ENCODE measurements around the gene SLC1A5. TPM values are rescaled to one million over a fixed set of nuclear protein-coding genes. Genes with fewer than 3 reads are reported as not detected.

SLC1A5 gene
- total and polyA plus RNA-seq, 12 donors = 3.2 to 30.5 (median 6.2) TPM

DNA sequence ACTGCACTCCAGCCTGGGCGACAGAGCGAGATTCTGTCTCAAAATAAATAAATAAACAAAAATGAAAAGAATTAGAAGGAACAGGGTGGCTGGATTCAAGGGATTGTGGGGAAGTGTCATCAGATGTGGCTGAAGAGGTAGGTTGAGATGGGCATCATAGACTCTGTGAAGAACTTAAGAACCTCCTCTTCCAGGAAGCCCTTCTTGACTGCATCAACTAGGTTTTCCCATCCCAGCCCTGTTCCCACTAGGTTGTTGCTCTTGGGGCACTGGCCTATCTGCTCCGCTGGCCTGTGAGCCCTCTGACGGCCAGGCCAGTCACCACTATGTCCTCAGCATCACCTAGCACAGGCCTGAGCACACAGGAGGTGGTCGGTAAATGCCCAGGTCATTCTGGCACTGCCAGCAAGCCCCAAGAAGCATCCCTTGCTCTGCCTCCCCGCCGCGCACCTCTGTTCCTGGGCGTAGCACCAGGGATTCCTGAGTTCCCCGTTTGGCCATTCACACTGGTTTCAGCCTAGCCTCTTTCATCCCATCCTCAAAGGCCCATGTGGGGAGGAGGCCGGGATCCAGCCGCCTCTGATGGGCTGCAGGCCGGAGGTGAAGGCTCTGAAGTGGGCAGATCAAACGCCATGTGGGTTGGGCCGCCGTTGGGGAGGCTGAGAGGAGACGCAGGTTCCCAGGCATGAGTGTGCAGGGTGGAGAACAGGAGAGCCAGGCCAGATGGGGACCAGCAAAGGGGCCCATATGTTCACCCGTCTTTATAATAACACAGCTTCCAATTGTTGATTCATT, 27.6 kb upstream of the SLC1A5 start:
- H3K9me3 ChIP-seq = no peaks in the 10 kb centered on the region
- DNase-seq (no peak), ATAC-seq (no peak)
- WGBS, 2 donors = 80 to 83% methylated on average over 18 of the region's 18 CpGs
- TF ChIP-seq CTCF (IDR thresholded peaks at IDR 0.05) = no peak
- H3K4me3 ChIP-seq = no peak overlapping the region
- no peaks in the 10 kb centered on the region for H3K27me3 ChIP-seq
- intact Hi-C loops (cut with DNase I) = no loop called here
- H3K27ac ChIP-seq = no peak overlapping the region
- peaks cover 0 to 23% (median 10%) of the 10 kb centered on the region in 9 donors for H3K4me1 ChIP-seq
- H3K36me3 ChIP-seq = no peaks in the 10 kb centered on the region

DNA sequence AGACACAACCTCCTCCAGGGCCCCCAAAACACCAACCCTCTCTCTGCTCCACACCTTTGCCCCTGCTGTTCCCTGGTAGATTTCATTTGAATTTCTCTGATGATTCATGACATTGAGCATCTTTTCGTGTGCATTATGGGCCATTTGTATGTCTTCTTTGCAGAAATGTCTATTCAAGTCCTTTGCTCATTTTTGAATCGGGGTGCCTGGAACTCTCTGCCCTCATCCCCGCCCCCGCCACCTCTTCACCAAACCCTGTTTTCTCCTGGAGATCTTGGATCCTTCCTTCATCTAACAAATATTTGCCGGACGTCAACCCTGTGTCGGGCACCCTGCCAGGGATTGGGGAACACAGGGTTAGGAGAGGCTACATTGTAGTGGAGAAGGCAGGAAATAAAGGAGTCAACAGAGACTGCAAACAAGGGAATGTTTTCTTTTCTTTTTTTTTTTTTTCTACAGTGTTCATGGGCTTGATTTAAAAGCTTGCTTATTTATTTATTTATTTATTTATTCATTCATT, 25.5 kb upstream of the SLC1A5 start:
- H3K9me3 ChIP-seq = no peaks in the 10 kb centered on the region
- no peak for TF ChIP-seq CTCF (IDR thresholded peaks at IDR 0.05)
- DNase-seq (peak; percentile 65 to 78), ATAC-seq (peak; percentile 26 to 88 (median 81))
- peaks cover 0 to 21% (median 6%) of the 10 kb centered on the region in 9 donors for H3K4me1 ChIP-seq
- 36 to 38% methylated on average over 7 of the region's 7 CpGs for WGBS, 2 donors
- H3K27ac ChIP-seq = peak overlapping the region in 1 of 10 donors; percentile 12
- intact Hi-C loops (cut with DNase I) = no loop called here
- no peak overlapping the region for H3K4me3 ChIP-seq
- H3K36me3 ChIP-seq = no peaks in the 10 kb centered on the region
- no peaks in the 10 kb centered on the region for H3K27me3 ChIP-seq

DNA sequence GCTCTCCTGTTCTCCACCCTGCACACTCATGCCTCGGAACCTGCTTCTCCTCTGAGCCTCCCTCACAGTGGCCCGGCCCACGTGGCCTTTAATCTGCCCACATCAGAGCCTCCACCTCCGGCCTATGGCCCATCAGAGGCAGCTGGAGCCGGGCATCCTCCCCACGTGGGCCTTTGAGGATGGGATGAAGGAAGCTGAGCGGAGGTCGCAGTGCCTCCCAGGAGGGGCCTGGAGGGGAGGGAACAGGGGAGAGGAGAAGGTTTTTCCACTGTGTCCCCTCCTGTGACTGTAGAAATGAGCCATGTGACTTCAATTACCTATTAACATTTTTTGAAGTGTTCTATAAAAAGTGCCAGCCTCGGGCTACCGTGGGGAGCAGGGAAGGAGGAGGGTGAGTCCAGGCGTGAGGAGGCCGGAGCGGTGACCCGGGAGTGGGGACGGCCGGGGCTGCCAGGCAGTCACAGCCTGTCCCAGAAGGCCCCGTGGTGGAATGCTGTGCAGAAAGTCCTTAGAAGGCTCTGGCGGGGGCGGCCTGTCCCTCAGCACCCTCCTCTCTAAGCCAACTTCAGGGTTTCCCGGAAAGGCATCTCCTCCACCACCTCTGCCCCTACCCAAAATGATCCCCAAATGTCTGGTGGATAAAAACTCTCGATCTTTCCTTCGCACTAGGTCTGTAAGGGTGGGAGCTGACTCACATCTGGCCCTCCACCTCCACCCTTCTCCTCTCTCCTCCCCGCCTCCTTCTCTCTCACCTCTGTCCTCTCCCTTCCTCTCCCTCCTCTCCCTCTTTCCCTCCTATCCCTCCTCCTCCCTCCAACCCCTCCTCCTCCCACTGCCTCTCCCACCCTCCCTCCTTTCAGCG, 24.8 kb upstream of the SLC1A5 start:
- WGBS, 2 donors = 60 to 66% methylated on average over 24 of the region's 24 CpGs
- H3K27ac ChIP-seq = peak overlapping the region in 2 of 10 donors; percentile 12 to 29
- peaks cover 0 to 21% (median 6%) of the 10 kb centered on the region in 9 donors for H3K4me1 ChIP-seq
- H3K9me3 ChIP-seq = no peaks in the 10 kb centered on the region
- H3K4me3 ChIP-seq = no peak overlapping the region
- DNase-seq = no peak
- H3K36me3 ChIP-seq = no peaks in the 10 kb centered on the region
- no peak for TF ChIP-seq CTCF (IDR thresholded peaks at IDR 0.05)
- ATAC-seq = peak; percentile 35 to 82 (median 65)
- no peaks in the 10 kb centered on the region for H3K27me3 ChIP-seq
- intact Hi-C loops (cut with DNase I) = no loop called here

- intact Hi-C loops (cut with DNase I) = no loop called here
- no peaks in the 10 kb centered on the region for H3K27me3 ChIP-seq
- H3K4me1 ChIP-seq = peaks cover 0 to 20% (median 6%) of the 10 kb centered on the region in 9 donors
- ATAC-seq = no peak
- no peak overlapping the region for H3K27ac ChIP-seq
- no peak for TF ChIP-seq CTCF (IDR thresholded peaks at IDR 0.05)
- H3K9me3 ChIP-seq = no peaks in the 10 kb centered on the region
- 91% methylated on average over 13 of the region's 13 CpGs for WGBS, 2 donors
- H3K36me3 ChIP-seq = no peaks in the 10 kb centered on the region
- no peak for DNase-seq
- H3K4me3 ChIP-seq = no peak overlapping the region
Observed at GRCh38 chr19:46809534-46810272, 21.3 kb upstream of the SLC1A5 start.

All from heart right ventricle (tissue), 16 donors.